Psoas muscle (tissue), 8 donors: Measurements from ENCODE around the gene VAPA. TPM values are rescaled to one million over a fixed set of nuclear protein-coding genes. Genes with fewer than 3 reads are reported as not detected.
A peak's percentile ranks its signal among the peaks of the same experiment; 100 is the strongest.
"Not testable (repeated sequence)": the region's sequence is repeated elsewhere in the genome, so short reads cannot be mapped to it uniquely, and the experiment has no call there.

Experiments used
- ATAC-seq, 4 donors: fragments of 200-7000 bp; cut with Tn5 transposase; one replicate each; pipeline ENCODE4 v1.9.1; 2020; ENCODE audit warnings: moderate library complexity in 3 of 4, mild to moderate bottlenecking in 2 of 4
- DNase-seq, 2 donors: peaks; one replicate each; pipeline ENCODE4 v3.0.0-alpha.2; 2020
- H3K27ac ChIP-seq: fragments of 200-600 bp; one replicate; pipeline ENCODE4 v1.8.0; 2022
- H3K27me3 ChIP-seq, 3 donors: fragments of 200-600 bp in 1 of 3; one replicate each; pipeline versions ENCODE4 v1.6.1 to v1.8.0; 2013 to 2022; ENCODE audit warnings: low read length in 2 of 3, mild to moderate bottlenecking in 2 of 3, moderate library complexity in 1 of 3; ENCODE audit not compliant: insufficient read depth in 3 of 3
- H3K36me3 ChIP-seq, 2 donors: fragments of 200-600 bp in 1 of 2; one replicate each; pipeline versions ENCODE4 v1.6.1 to v1.8.0; 2013 to 2022; ENCODE audit warnings: low read depth in 1 of 2, mild to moderate bottlenecking in 1 of 2, moderate library complexity in 1 of 2; ENCODE audit not compliant: insufficient read depth in 1 of 2
- H3K4me1 ChIP-seq: fragments of 200-600 bp; one replicate; pipeline ENCODE4 v1.8.0; 2022
- H3K4me3 ChIP-seq: fragments of 200-600 bp; one replicate; pipeline ENCODE4 v1.8.0; 2022; ENCODE audit warnings: mild to moderate bottlenecking
- H3K9me3 ChIP-seq: fragments of 200-600 bp; one replicate; pipeline ENCODE4 v1.8.0; 2022
- CTCF ChIP-seq: fragments of 200-600 bp; IDR thresholded peaks from one replicate; pipeline ENCODE4 v1.8.0; 2022; ENCODE audit warnings: antibody characterized with exemption
- WGBS, 3 donors: extraction: QIAGEN DNeasy Blood & Tissue Kit; methylation state at CpG; one replicate each; pipeline versions ENCODE4 v1.1.6 to v1.1.7; 2013; 5-methylcytosine and 5-hydroxymethylcytosine counted together
- intact Hi-C, 2 donors: fragments of 100-400 bp; cut with DNase I; formaldehyde crosslinking; loops; one replicate each; pipeline versions ENCODE4 v1.11.0 to v1.14.2; 2022
- polyA plus RNA-seq, 3 donors: library from polyadenylated mRNA; stranded (reverse); fragments of 200-250 nt; gene quantifications; one replicate each; pipeline ENCODE4 v1.2.3, GENCODE V29; 2013
- total RNA-seq, 4 donors: library from RNA; stranded (reverse); fragmentation: NEBNext Ultra II Directional in 2 of 4; extraction: Animal tissue kit (Norgen Biotek cat#: 25700) in 2 of 4; gene quantifications; one replicate each; pipeline versions ENCODE4 v1.2.1 to v1.2.4, GENCODE V29; 2021 to 2023
- donor health status: healthy with polysubstance abuse.
- donor health status: DM: no; HTN: no; CAD: no; lungs with moderate emphysema.
- donor health status: Bipolar disorder and iron deficiency.
- donor health status: healthy.
- donor health status: DM: yes; HTN: yes; CAD: no.
- donor health status: DM: no; HTN: no; CAD: no.
- donor health status: DM: no; HTN: no; CAD: no.
- donor health status: DM: yes; HTN: yes; CAD: no.

The VAPA gene
- total and polyA plus RNA-seq, 7 donors: 168 to 328 (median 225) TPM

- Histone ChIP-seq H3K36me3 (no peaks in the 10 kb centered on the region), H3K27ac (no peak overlapping the region), H3K4me3 (no peak overlapping the region), H3K9me3 (no peaks in the 10 kb centered on the region), H3K27me3 (no peaks in the 10 kb centered on the region), H3K4me1 (no peaks in the 10 kb centered on the region)
- 84 to 95% (median 86%) methylated on average over 7 of the region's 7 CpGs for WGBS, 3 donors
- ATAC-seq (no peak), DNase-seq (no peak)
- intact Hi-C loops: no loop called here
- no peak for TF ChIP-seq CTCF
Observed at GRCh38 chr18:9900699-9901098, 13.1 kb upstream of the VAPA start.

- Histone ChIP-seq H3K36me3 (no peaks in the 10 kb centered on the region), H3K4me1 (no peaks in the 10 kb centered on the region), H3K9me3 (no peaks in the 10 kb centered on the region), H3K27me3 (no peaks in the 10 kb centered on the region), H3K27ac (peak overlapping the region; percentile 27), H3K4me3 (no peak overlapping the region)
- TF ChIP-seq CTCF: no peak
- DNase-seq: no peak
- ATAC-seq: peak in 3 of 4 donors; percentile 50 to 69 (median 50)
- WGBS, 3 donors: 36 to 65% (median 49%) methylated on average over 3 of the region's 3 CpGs
- intact Hi-C loops: no loop called here
Observed at GRCh38 chr18:9901377-9901776, 12.4 kb upstream of the VAPA start.

- ATAC-seq: peak; percentile 56 to 82 (median 78)
- H3K36me3 ChIP-seq, H3K4me3 ChIP-seq, H3K27me3 ChIP-seq, H3K4me1 ChIP-seq, intact Hi-C loops, H3K9me3 ChIP-seq: not testable (repeated sequence)
- WGBS, 3 donors: 37 to 70% (median 38%) methylated on average over 14 of the region's 14 CpGs
- DNase-seq: peak; percentile 19 to 70
- H3K27ac ChIP-seq: peak overlapping the region; percentile 2
Observed at GRCh38 chr18:9902264-9902663, 11.6 kb upstream of the VAPA start.

- intact Hi-C loops: no loop called here
- Histone ChIP-seq H3K27me3 (no peaks in the 10 kb centered on the region), H3K36me3 (no peaks in the 10 kb centered on the region), H3K9me3 (no peaks in the 10 kb centered on the region), H3K4me1 (no peaks in the 10 kb centered on the region), H3K27ac (peak overlapping the region; percentile 2), H3K4me3 (no peak overlapping the region)
- no peak for TF ChIP-seq CTCF
- WGBS, 3 donors: 34 to 72% (median 40%) methylated on average over 10 of the region's 10 CpGs
- no peak for DNase-seq
- ATAC-seq: no peak
Observed at GRCh38 chr18:9902832-9903231, 11.0 kb upstream of the VAPA start.

- Histone ChIP-seq H3K4me3 (no peak overlapping the region), H3K9me3 (no peaks in the 10 kb centered on the region), H3K27me3 (no peaks in the 10 kb centered on the region), H3K4me1 (no peaks in the 10 kb centered on the region), H3K27ac (no peak overlapping the region), H3K36me3 (no peaks in the 10 kb centered on the region)
- no peak for DNase-seq
- no peak for TF ChIP-seq CTCF
- WGBS, 3 donors: 74 to 84% (median 75%) methylated on average over 5 of the region's 5 CpGs
- intact Hi-C loops: no loop called here
- peak in 3 of 4 donors; percentile 46 to 67 (median 57) for ATAC-seq
Observed at GRCh38 chr18:9905401-9905922, 8.4 kb upstream of the VAPA start.
